ENCODE results near the gene CLIC6.

CLIC6 gene

GRCh38 chr21:34730756-34731445 lies 62.1 kb downstream of the CLIC6 start:
- no peak for DNase-seq

GRCh38 chr21:34732388-34732821 lies 63.6 kb downstream of the CLIC6 start:
- DNase-seq: no peak

GRCh38 chr21:34733852-34734251 lies 65.1 kb downstream of the CLIC6 start:
- no peak for DNase-seq

GRCh38 chr21:34734696-34735095 lies 65.9 kb downstream of the CLIC6 start:
- no peak for DNase-seq

- DNase-seq: no peak
Measured at GRCh38 chr21:34736116-34736874, 67.5 kb downstream of the CLIC6 start.

- DNase-seq: no peak
Measured at GRCh38 chr21:34737115-34737514, 68.3 kb downstream of the CLIC6 start.

- no peak for DNase-seq
Measured at GRCh38 chr21:34740198-34740597, 71.4 kb downstream of the CLIC6 start.

GRCh38 chr21:34743285-34743684 lies 74.5 kb downstream of the CLIC6 start:
- no peak for DNase-seq

GRCh38 chr21:34743831-34744230 lies 75.0 kb downstream of the CLIC6 start:
- DNase-seq: no peak

- no peak for DNase-seq
Measured at GRCh38 chr21:34744801-34745200, 76.0 kb downstream of the CLIC6 start.

GRCh38 chr21:34745557-34746255 lies 76.9 kb downstream of the CLIC6 start:
- peak; percentile 24 to 63 for DNase-seq

- DNase-seq: no peak
Measured at GRCh38 chr21:34748862-34749261, 80.1 kb downstream of the CLIC6 start.

- DNase-seq: no peak
Measured at GRCh38 chr21:34754690-34755647, 86.2 kb downstream of the CLIC6 start.

GRCh38 chr21:34761758-34762330 lies 93.0 kb downstream of the CLIC6 start:
- DNase-seq: no peak

- no peak for DNase-seq
Measured at GRCh38 chr21:34762786-34763185, 94.0 kb downstream of the CLIC6 start.

- DNase-seq: no peak
Measured at GRCh38 chr21:34764715-34765284, 96.0 kb downstream of the CLIC6 start.

- no peak for DNase-seq
Measured at GRCh38 chr21:34765619-34766018, 96.8 kb downstream of the CLIC6 start.

GRCh38 chr21:34766862-34767261 lies 98.1 kb downstream of the CLIC6 start:
- DNase-seq: no peak
